ENCODE data around the gene NMNAT3. TPM values are rescaled to one million over a fixed set of nuclear protein-coding genes. Genes with fewer than 3 reads are reported as not detected.

Gene NMNAT3
- total RNA-seq, 1 experiment from 2014 or later: 1.3 TPM

- DNase-seq: peak; percentile 36
- Histone ChIP-seq H3K79me2 (ENCODE audit: insufficient read depth, low read length) (no peaks in the 10 kb centered on the region), H4K91ac (ENCODE audit: insufficient read length, low read depth, low read length) (no peak overlapping the region), H4K5ac (ENCODE audit: insufficient read length, low read depth, low read length) (no peak overlapping the region), H2BK15ac (ENCODE audit: low read depth, low read length) (0 out of 2 replicates have a peak overlapping the region, but pooled peaks have one; percentile 58), H3K27me3 (ENCODE audit: insufficient read depth, low read length) (no peaks in the 10 kb centered on the region; the same call in 1 of the 2 replicates), H3K23ac (ENCODE audit: insufficient read length, low read depth, low read length) (no peak overlapping the region), H3K4me1 (ENCODE audit: insufficient read depth, low read length) (peaks cover 3% of the 10 kb centered on the region; the same call in 1 of the 2 replicates), H2BK5ac (ENCODE audit: insufficient read length, low read length) (no peak overlapping the region), H2BK120ac (ENCODE audit: low read depth, low read length, poor library complexity, severe bottlenecking) (no peak overlapping the region), H4K8ac (replicated peaks; ENCODE audit: insufficient read length, low read depth, low read length) (no peak overlapping the region), H3K9ac (ENCODE audit: extremely low read depth, insufficient read length, low read length) (no peak overlapping the region), H3T11ph (ENCODE audit: low read length) (no peak overlapping the region), H3K14ac (ENCODE audit: insufficient read depth, low read length) (no peak overlapping the region), H3K18ac (ENCODE audit: insufficient read length, low read depth, low read length) (no peak overlapping the region), H4K20me1 (ENCODE audit: control insufficient read depth, insufficient read depth, insufficient read length) (peaks cover 3% of the 10 kb centered on the region), H3K4ac (ENCODE audit: low read depth, low read length) (no peak overlapping the region), H3K56ac (ENCODE audit: insufficient read length, low read depth, low read length) (no peak overlapping the region), H3K79me1 (ENCODE audit: insufficient read depth, low read depth, low read length, poor library complexity, severe bottlenecking) (no peaks in the 10 kb centered on the region), H3K23me2 (ENCODE audit: insufficient read length, low read depth, low read length, poor library complexity, severe bottlenecking) (no peaks in the 10 kb centered on the region), H3K27ac (ENCODE audit: insufficient read length, low read depth, low read length) (no peak overlapping the region), H3K4me2 (ENCODE audit: insufficient read depth, insufficient read length, low read length) (no peak overlapping the region), H2BK20ac (ENCODE audit: low read depth, low read length, poor library complexity, severe bottlenecking) (no peak overlapping the region), H2BK12ac (ENCODE audit: insufficient read length, low read depth, low read length) (no peak overlapping the region), H2AK5ac (ENCODE audit: insufficient read length, low read length) (no peak overlapping the region), H3K9me3 (ENCODE audit: control insufficient read depth, low read depth, low read length) (no peaks in the 10 kb centered on the region), H2AFZ (ENCODE audit: low read length) (no peak overlapping the region)
- peak; percentile 59 for TF ChIP-seq CTCF (conservative IDR thresholded peaks at IDR 0.05)
- Mint-ChIP-seq H3K27ac (no peak overlapping the region), H3K9me3 (0 out of 5 replicates have a peak, but pooled peaks cover 0 to 3% of the 10 kb centered on the region in 2 experiments), H3K4me3 (no peak overlapping the region), H3K36me3 (ENCODE audit: insufficient read depth in 1 of 3, low read depth in 3 of 3) (peaks cover 0 to 2% (median 0%) of the 10 kb centered on the region in 3 experiments; a peak in 1 of 7 replicates), H3K27me3 (ENCODE audit: low read depth) (peaks cover 37% of the 10 kb centered on the region), H3K4me1 (peaks cover 30 to 37% of the 10 kb centered on the region in 2 experiments)
- WGBS (ENCODE audit: extremely low coverage, insufficient read length, low lambda C conversion rate): no CpG with 5 or more reads among the region's 2 CpGs
These were observed 155.4 kb downstream of the NMNAT3 start for GRCh38 chr3:139522421-139522820.
